CD14-positive monocyte (primary cell): Measurements from ENCODE around the gene SLFN12L. TPM values are rescaled to one million over a fixed set of nuclear protein-coding genes. Genes with fewer than 3 reads are reported as not detected.

Experiments used
- DNase-seq, 3 donors: peaks; one replicate each; pipeline ENCODE4 v3.0.0-alpha.2; 2011 to 2022
- H2AFZ ChIP-seq: 2 replicates; pipeline ENCODE4 v1.6.0; 2012; ENCODE audit warnings: mild to moderate bottlenecking, low read depth, low read length, inconsistent platforms; ENCODE audit not compliant: insufficient read depth, poor library complexity, severe bottlenecking
- H3K27ac ChIP-seq, 2 donors: 1 replicate in 1 of 2; 2 replicates in 1 of 2; pipeline ENCODE4 v1.5.1; 2012 to 2013; ENCODE audit warnings: low read length in 2 of 2, control low read depth in 1 of 2, inconsistent platforms in 1 of 2, low read depth in 1 of 2, mild to moderate bottlenecking in 1 of 2
- H3K27me3 ChIP-seq, 2 donors: one replicate each; pipeline versions ENCODE4 v1.6.0 to v1.6.1; 2011 to 2013; ENCODE audit warnings: low read length in 2 of 2; ENCODE audit not compliant: control insufficient read depth in 2 of 2, insufficient read depth in 2 of 2
- H3K36me3 ChIP-seq, 2 donors: replicated peaks in 1 of 2; 1 replicate in 1 of 2; 2 replicates in 1 of 2; pipeline versions ENCODE4 v1.5.1 to v1.6.1; 2012 to 2013; ENCODE audit warnings: low read length in 2 of 2, control low read depth in 1 of 2, inconsistent platforms in 1 of 2, mild to moderate bottlenecking in 1 of 2; ENCODE audit not compliant: insufficient read depth in 2 of 2, control insufficient read depth in 1 of 2
- H3K4me1 ChIP-seq, 2 donors: 1 replicate in 1 of 2; 2 replicates in 1 of 2; pipeline versions ENCODE4 v1.5.1 to v1.6.1; 2012 to 2013; ENCODE audit warnings: low read length in 2 of 2, control low read depth in 1 of 2, inconsistent platforms in 1 of 2, mild to moderate bottlenecking in 1 of 2, moderate library complexity in 1 of 2; ENCODE audit not compliant: insufficient read depth in 2 of 2, control insufficient read depth in 1 of 2
- H3K4me2 ChIP-seq: replicated peaks from 2 replicates; pipeline ENCODE3; 2012; ENCODE audit warnings: low read length, moderate library complexity, mild to moderate bottlenecking; ENCODE audit not compliant: poor library complexity, severe bottlenecking; ENCODE audit errors: extremely low read depth
- H3K4me3 ChIP-seq, 3 experiments: fragments of 200-600 bp in 1 of 3; sonication (generic) in 1 of 3; replicated peaks in 1 of 3; 1 replicate in 2 of 3; 2 replicates in 1 of 3; pipeline ENCODE4 v1.5.1; 2011 to 2013; ENCODE audit warnings: low read length in 3 of 3, mild to moderate bottlenecking in 3 of 3, control low read depth in 2 of 3, low read depth in 2 of 3, inconsistent platforms in 1 of 3, moderate library complexity in 1 of 3
- H3K79me2 ChIP-seq: 2 replicates; pipeline ENCODE4 v1.6.0; 2012; ENCODE audit warnings: mild to moderate bottlenecking, control low read depth, inconsistent platforms, low read length, moderate library complexity; ENCODE audit not compliant: insufficient read depth
- H3K9ac ChIP-seq: 2 replicates; pipeline ENCODE4 v1.6.0; 2017; ENCODE audit warnings: low read length, mild to moderate bottlenecking; ENCODE audit not compliant: insufficient read depth, poor library complexity, severe bottlenecking
- H3K9me3 ChIP-seq, 2 donors: replicated peaks in 1 of 2; 1 replicate in 1 of 2; 2 replicates in 1 of 2; pipeline versions ENCODE4 v1.5.1 to v1.6.1; 2012 to 2013; ENCODE audit warnings: low read length in 2 of 2, control low read depth in 1 of 2; ENCODE audit not compliant: control insufficient read depth in 1 of 2, insufficient read depth in 1 of 2
- H4K20me1 ChIP-seq: 2 replicates; pipeline ENCODE4 v1.6.0; 2012; ENCODE audit warnings: mild to moderate bottlenecking, low read length, control low read depth, moderate library complexity; ENCODE audit not compliant: insufficient read depth
- H3K27ac Mint-ChIP-seq, 7 donors: one replicate each; pipeline ENCODE4 v1.8.0; 2020; ENCODE audit warnings: mild to moderate bottlenecking in 7 of 7, mixed read lengths in 7 of 7, moderate library complexity in 6 of 7, inconsistent platforms in 2 of 7
- H3K27me3 Mint-ChIP-seq, 3 donors: one replicate each; pipeline ENCODE4 v1.8.0; 2021 to 2022; ENCODE audit warnings: low read depth in 3 of 3, mild to moderate bottlenecking in 3 of 3, mixed read lengths in 3 of 3, moderate library complexity in 3 of 3, inconsistent platforms in 1 of 3
- H3K36me3 Mint-ChIP-seq, 2 donors: one replicate each; pipeline ENCODE4 v1.8.0; 2020; ENCODE audit warnings: mixed read lengths in 2 of 2, inconsistent platforms in 1 of 2, mild to moderate bottlenecking in 1 of 2
- H3K4me1 Mint-ChIP-seq: one replicate; pipeline ENCODE4 v1.8.0; 2020; ENCODE audit warnings: mild to moderate bottlenecking, mixed read lengths
- H3K4me3 Mint-ChIP-seq, 2 donors: one replicate each; pipeline ENCODE4 v1.8.0; 2020; ENCODE audit warnings: mild to moderate bottlenecking in 2 of 2, mixed read lengths in 2 of 2, moderate library complexity in 1 of 2
- H3K9me3 Mint-ChIP-seq, 7 donors: one replicate each; pipeline ENCODE4 v1.8.0; 2020 to 2022; ENCODE audit warnings: mixed read lengths in 7 of 7, mild to moderate bottlenecking in 6 of 7, moderate library complexity in 6 of 7, inconsistent platforms in 2 of 7
- CTCF ChIP-seq: fragments of 200-600 bp; IDR thresholded peaks from one replicate; pipeline ENCODE4 v1.8.0; 2022; ENCODE audit warnings: antibody characterized with exemption, mild to moderate bottlenecking
- WGBS: methylation state at CpG from one replicate; pipeline ENCODE4 v1.1.5; 2013; ENCODE audit warnings: missing lambda C conversion rate; ENCODE audit not compliant: insufficient coverage; 5-methylcytosine and 5-hydroxymethylcytosine counted together
- intact Hi-C, 2 donors: fragments of 100-400 bp; cut with micrococcal nuclease; formaldehyde crosslinking; loops; one replicate each; pipeline versions ENCODE4 v1.15.0 to v1.15.1; 2023
- polyA plus RNA-seq, 3 donors: library from polyadenylated mRNA; depleted of rRNA in 1 of 3; unstranded in 2 of 3; stranded (reverse) in 1 of 3; fragments of 300-500 nt in 2 of 3; fragments of >200 nt in 1 of 3; fragmentation: Illumina TruSeq in 2 of 3; gene quantifications; 1 replicate in 2 of 3; 2 replicates in 1 of 3; pipeline ENCODE4 v1.2.3, GENCODE V29; 2012 to 2021

SLFN12L gene
- polyA plus RNA-seq, 3 donors = 0.14 to 0.25 (median 0.24) TPM

GRCh38 chr17:35499548-35499947 lies 37.9 kb downstream of the SLFN12L start:
- Histone ChIP-seq H3K27me3 (peaks cover 51 to 60% of the 10 kb centered on the region in 2 donors), H3K4me3 (no peak overlapping the region), H3K9ac (no peak overlapping the region), H4K20me1 (no peaks in the 10 kb centered on the region), H3K36me3 (no peaks in the 10 kb centered on the region), H3K9me3 (peaks cover 0 to 25% of the 10 kb centered on the region in 2 donors), H3K4me1 (peaks cover 12 to 22% of the 10 kb centered on the region in 2 donors), H3K27ac (no peak overlapping the region), H3K79me2 (no peaks in the 10 kb centered on the region), H3K4me2 (no peak overlapping the region), H2AFZ (no peak overlapping the region)
- Mint-ChIP-seq H3K27ac (no peak overlapping the region), H3K4me1 (peaks cover 27% of the 10 kb centered on the region), H3K27me3 (peaks cover 71 to 85% (median 81%) of the 10 kb centered on the region in 3 donors), H3K36me3 (peaks cover 6 to 20% of the 10 kb centered on the region in 2 donors), H3K9me3 (peaks cover 5 to 41% (median 18%) of the 10 kb centered on the region in 7 donors), H3K4me3 (peak overlapping the region in 1 of 2 donors; percentile 57)
- intact Hi-C loops = loop anchor here in 1 of 2 donors (10.0 kb wide), 1 partner anchor 1435 kb away; the partner anchor contains the start of gene LHX1
- 67% methylated on average over 1 of the region's 2 CpGs for WGBS
- no peak for DNase-seq
- no peak for TF ChIP-seq CTCF

GRCh38 chr17:35498448-35499178 lies 38.9 kb downstream of the SLFN12L start:
- WGBS = 40% methylated on average over 11 of the region's 12 CpGs
- Histone ChIP-seq H3K27ac (no peak overlapping the region), H3K4me2 (peak overlapping the region; percentile 55), H2AFZ (peak overlapping the region; percentile 37), H3K4me3 (peak overlapping the region in 1 of 3 experiments; percentile 41), H3K9me3 (peaks cover 0 to 28% of the 10 kb centered on the region in 2 donors), H4K20me1 (no peaks in the 10 kb centered on the region), H3K4me1 (peaks cover 12 to 22% of the 10 kb centered on the region in 2 donors), H3K36me3 (no peaks in the 10 kb centered on the region), H3K79me2 (no peaks in the 10 kb centered on the region), H3K9ac (no peak overlapping the region), H3K27me3 (peaks cover 61 to 69% of the 10 kb centered on the region in 2 donors)
- peaks cover 76 to 87% (median 82%) of the 10 kb centered on the region in 3 donors for H3K27me3 Mint-ChIP-seq
- intact Hi-C loops = loop anchor here in 1 of 2 donors (10.0 kb wide), 1 partner anchor 1436 kb away; the partner anchor contains the start of gene LHX1
- no peak for TF ChIP-seq CTCF
- peaks cover 30% of the 10 kb centered on the region for H3K4me1 Mint-ChIP-seq
- DNase-seq = no peak
- H3K36me3 Mint-ChIP-seq = peaks cover 6 to 25% of the 10 kb centered on the region in 2 donors
- H3K9me3 Mint-ChIP-seq = peaks cover 5 to 46% (median 19%) of the 10 kb centered on the region in 7 donors
- H3K27ac Mint-ChIP-seq = no peak overlapping the region
- H3K4me3 Mint-ChIP-seq = peak overlapping the region in 1 of 2 donors; percentile 72
